Spinal cord (tissue), 10 donors: ENCODE measurements around the gene ALPG. TPM values are rescaled to one million over a fixed set of nuclear protein-coding genes. Genes with fewer than 3 reads are reported as not detected.
"Not testable (repeated sequence)": the region's sequence is repeated elsewhere in the genome, so short reads cannot be mapped to it uniquely, and the experiment has no call there.

Experiments
- DNase-seq, 6 donors: peaks; one replicate each; pipeline versions ENCODE4 v3.0.0 to v3.0.0-alpha.2; 2013 to 2015; ENCODE audit warnings: low spot score in 6 of 6, low read depth in 4 of 6
- H3K27ac ChIP-seq: one replicate; pipeline ENCODE4 v1.5.1; 2013; ENCODE audit warnings: low read depth, low read length, control low read depth
- H3K27me3 ChIP-seq: one replicate; pipeline ENCODE4 v1.6.1; 2013; ENCODE audit warnings: low read length; ENCODE audit not compliant: control insufficient read depth, insufficient read depth
- H3K36me3 ChIP-seq: one replicate; pipeline ENCODE4 v1.6.1; 2013; ENCODE audit warnings: low read length; ENCODE audit not compliant: control insufficient read depth, insufficient read depth
- H3K4me1 ChIP-seq: one replicate; pipeline ENCODE4 v1.6.1; 2013; ENCODE audit warnings: low read length; ENCODE audit not compliant: control insufficient read depth, insufficient read depth
- H3K4me3 ChIP-seq: one replicate; pipeline ENCODE4 v1.5.1; 2013; ENCODE audit warnings: low read depth, low read length, control low read depth
- H3K9me3 ChIP-seq: one replicate; pipeline ENCODE4 v1.6.1; 2013; ENCODE audit warnings: low read length; ENCODE audit not compliant: control insufficient read depth, insufficient read depth
- WGBS: methylation state at CpG from one replicate; pipeline ENCODE4 v1.1.5; 2013; ENCODE audit warnings: missing lambda C conversion rate; ENCODE audit not compliant: insufficient coverage; 5-methylcytosine and 5-hydroxymethylcytosine counted together
- long read RNA-seq, 4 donors: transcript quantifications; one replicate each; lab custom pipeline, GENCODE V29; 2026
- polyA plus RNA-seq, 2 donors: library from polyadenylated mRNA; unstranded; fragments of 120-200 nt; gene quantifications; one replicate each; pipeline ENCODE4 v1.2.1, GENCODE V29; 2013; ENCODE audit not compliant: insufficient read length in 2 of 2
- total RNA-seq, 2 donors: library from RNA; depleted of rRNA in 1 of 2; stranded (reverse); fragments of 120-200 nt in 1 of 2; fragments of >200 nt in 1 of 2; gene quantifications; one replicate each; pipeline versions ENCODE4 v1.2.3 to v1.2.4, GENCODE V29; 2013 to 2014
- donor health status: healthy.

ALPG gene
- total RNA-seq = not detected
- polyA plus RNA-seq = under 1 TPM; 0.09 to 0.13 TPM
- long read RNA-seq, donor 1 = 0 reads
- long read RNA-seq, donor 2 = 0 reads
- long read RNA-seq, donor 3 = 0 reads
- long read RNA-seq, donor 4 = 0 reads

GRCh38 chr2:232406556-232407310 lies at the start of gene ALPG:
Gene ALPG, plus strand, starts transcription at chr2:232406844. Its CDS starts 51 bp downstream, at chr2:232406895.
- Histone ChIP-seq H3K27me3 (peaks cover 3% of the 10 kb centered on the region), H3K4me3 (no peak within 1 kb of the TSS), H3K4me1 (peaks cover 3% of the 10 kb centered on the region), H3K9me3 (no peaks in the 10 kb centered on the region), H3K36me3 (no peaks in the 10 kb centered on the region), H3K27ac (no peak within 1 kb of the TSS)
- 90% methylated on average over 15 of the region's 17 CpGs for WGBS
- no peak for DNase-seq

GRCh38 chr2:232361646-232362045 lies 45.0 kb upstream of the ALPG start:
- Histone ChIP-seq H3K27me3 (no peaks in the 10 kb centered on the region), H3K9me3 (no peaks in the 10 kb centered on the region), H3K27ac (no peak overlapping the region), H3K4me1 (no peaks in the 10 kb centered on the region), H3K36me3 (no peaks in the 10 kb centered on the region), H3K4me3 (no peak overlapping the region)
- DNase-seq = no peak
- WGBS = 100% methylated on average over 5 of the region's 5 CpGs

GRCh38 chr2:232362174-232362900 lies 44.3 kb upstream of the ALPG start:
- H3K27me3 ChIP-seq = no peaks in the 10 kb centered on the region
- 71% methylated on average over 8 of the region's 8 CpGs for WGBS
- no peak overlapping the region for H3K4me3 ChIP-seq
- H3K4me1 ChIP-seq = no peaks in the 10 kb centered on the region
- no peak for DNase-seq
- H3K9me3 ChIP-seq = no peaks in the 10 kb centered on the region
- H3K36me3 ChIP-seq = no peaks in the 10 kb centered on the region
- no peak overlapping the region for H3K27ac ChIP-seq

GRCh38 chr2:232363064-232363783 lies 43.4 kb upstream of the ALPG start:
- H3K9me3 ChIP-seq, H3K27me3 ChIP-seq, H3K36me3 ChIP-seq, DNase-seq, H3K4me1 ChIP-seq, H3K27ac ChIP-seq, H3K4me3 ChIP-seq: not testable (repeated sequence)
- WGBS = 78% methylated on average over 12 of the region's 12 CpGs

GRCh38 chr2:232363784-232364615 lies 42.6 kb upstream of the ALPG start:
- Histone ChIP-seq H3K27me3 (no peaks in the 10 kb centered on the region), H3K27ac (no peak overlapping the region), H3K36me3 (no peaks in the 10 kb centered on the region), H3K4me1 (no peaks in the 10 kb centered on the region), H3K4me3 (no peak overlapping the region), H3K9me3 (no peaks in the 10 kb centered on the region)
- 89% methylated on average over 13 of the region's 14 CpGs for WGBS
- DNase-seq = no peak

- DNase-seq, H3K9me3 ChIP-seq: not testable (repeated sequence)
- WGBS = 87% methylated on average over 8 of the region's 18 CpGs
These were observed 41.6 kb upstream of the ALPG start for GRCh38 chr2:232364806-232365594.

GRCh38 chr2:232365621-232366321 lies 40.9 kb upstream of the ALPG start:
- no peak for DNase-seq
- Histone ChIP-seq H3K36me3 (no peaks in the 10 kb centered on the region), H3K27ac (no peak overlapping the region), H3K9me3 (no peaks in the 10 kb centered on the region), H3K27me3 (no peaks in the 10 kb centered on the region), H3K4me1 (peaks cover 10% of the 10 kb centered on the region), H3K4me3 (no peak overlapping the region)
- WGBS = 80% methylated on average over 20 of the region's 20 CpGs

More at GRCh38 chr2:232364806-232365594, 41.6 kb upstream of the ALPG start:
- not testable (repeated sequence) for H3K27me3 ChIP-seq, H3K4me1 ChIP-seq, H3K27ac ChIP-seq, H3K36me3 ChIP-seq, H3K4me3 ChIP-seq

GRCh38 chr2:232366461-232366860 lies 40.2 kb upstream of the ALPG start:
- DNase-seq, H3K4me3 ChIP-seq, H3K9me3 ChIP-seq, H3K36me3 ChIP-seq, H3K27me3 ChIP-seq, H3K4me1 ChIP-seq, H3K27ac ChIP-seq: not testable (repeated sequence)
- WGBS = 89% methylated on average over 18 of the region's 23 CpGs
